Measurements from ENCODE around the gene MEDAG.

Gene MEDAG

GRCh38 chr13:30971575-30971974, 65.5 kb downstream of the MEDAG start:
- Histone ChIP-seq H3K4me3 (ENCODE audit: low read depth, low read length) (no peak overlapping the region), H3K27me3 (ENCODE audit: insufficient read depth, low read depth, severe bottlenecking) (no peaks in the 10 kb centered on the region), H3K36me3 (no peaks in the 10 kb centered on the region), H3K27ac (no peak overlapping the region), H3K9me3 (ENCODE audit: severe bottlenecking) (no peaks in the 10 kb centered on the region)
- DNase-seq: no peak
- no peak for TF ChIP-seq CTCF (IDR thresholded peaks at IDR 0.05; ENCODE audit: low read depth, low read length)

GRCh38 chr13:30972888-30973377, 66.9 kb downstream of the MEDAG start:
- H3K4me3 ChIP-seq (ENCODE audit: low read depth, low read length): no peak overlapping the region
- H3K27ac ChIP-seq: no peak overlapping the region
- no peak for DNase-seq
- H3K9me3 ChIP-seq (ENCODE audit: severe bottlenecking): no peaks in the 10 kb centered on the region
- no peaks in the 10 kb centered on the region for H3K36me3 ChIP-seq
- TF ChIP-seq CTCF (IDR thresholded peaks at IDR 0.05; ENCODE audit: low read depth, low read length): no peak
- no peaks in the 10 kb centered on the region for H3K27me3 ChIP-seq (ENCODE audit: insufficient read depth, low read depth, severe bottlenecking)

- Histone ChIP-seq H3K36me3 (no peaks in the 10 kb centered on the region), H3K27me3 (ENCODE audit: insufficient read depth, low read depth, severe bottlenecking) (no peaks in the 10 kb centered on the region), H3K27ac (no peak overlapping the region), H3K4me3 (ENCODE audit: low read depth, low read length) (no peak overlapping the region), H3K9me3 (ENCODE audit: severe bottlenecking) (no peaks in the 10 kb centered on the region)
- no peak for TF ChIP-seq CTCF (IDR thresholded peaks at IDR 0.05; ENCODE audit: low read depth, low read length)
- no peak for DNase-seq
These were observed 68.3 kb downstream of the MEDAG start for GRCh38 chr13:30974350-30974749.
